H1 (cell line): ENCODE results near the gene BGN. TPM values are rescaled to one million over a fixed set of nuclear protein-coding genes. Genes with fewer than 3 reads are reported as not detected.

Experiments used
- RNF2 ChIP-seq: fragments of 200-900, 300-1000 bp; sonication (generic); IDR thresholded peaks from 2 replicates; pipeline ENCODE4 v1.7.1; 2016; ENCODE audit warnings: borderline replicate concordance, low read depth, mild to moderate bottlenecking, antibody characterized with exemption, low read length; ENCODE audit not compliant: poor library complexity, severe bottlenecking; ENCODE audit errors: missing control alignments
- polyA plus RNA-seq, 7 experiments: library from polyadenylated mRNA; depleted of rRNA in 3 of 7; stranded (reverse) in 5 of 7; unstranded in 2 of 7; fragments of >200 nt in 5 of 7; fragments of 200-250 nt in 2 of 7; gene quantifications; 1 replicate in 5 of 7; 2 replicates in 1 of 7; 4 replicates in 1 of 7; pipeline versions ENCODE4 v1.2.1 to v1.2.3, GENCODE V29; 2011 to 2013; ENCODE audit warnings: missing spikeins in 2 of 7, mixed read lengths in 2 of 7
- total RNA-seq: library from RNA; stranded (reverse); fragmentation: NEBNext Ultra II Directional; extraction: Animal tissue kit (Norgen Biotek cat#: 25700); gene quantifications from 2 replicates; pipeline ENCODE4 v1.2.1, GENCODE V29; 2021

BGN gene
- total and polyA plus RNA-seq, 2 of the 8 experiments (the other 6 are each of a cell fraction or from before 2014, with no cell fraction given) = 1.8 to 2.4 TPM

GRCh38 chrX:153493085-153493484 lies 1.7 kb upstream of the BGN start (continued):
- TF ChIP-seq RNF2 = no peak
